Erythroblast (primary cell): ENCODE results near the gene HPDL.

Source experiments
- GATA1 ChIP-seq: IDR thresholded peaks from 2 replicates; pipeline ENCODE4 v1.6.1; 2011; ENCODE audit warnings: low read depth, mild to moderate bottlenecking, control low read depth, low read length, moderate library complexity
- POLR2A ChIP-seq: IDR thresholded peaks from 2 replicates; pipeline ENCODE4 v1.6.1; 2011; ENCODE audit warnings: mild to moderate bottlenecking, low read length

- no peak for TF ChIP-seq POLR2A
- TF ChIP-seq GATA1: no peak
Measured at GRCh38 chr1:45356186-45356585, 29.5 kb downstream of the HPDL start.
